GM12865 (cell line): ENCODE data around the gene GNG4.
"Not testable (repeated sequence)": the region's sequence is repeated elsewhere in the genome, so short reads cannot be mapped to it uniquely, and the experiment has no call there.

Experiments used
- DNase-seq: peaks from one replicate; pipeline ENCODE4 v3.0.0; 2010; ENCODE audit warnings: low read depth
- H3K4me3 ChIP-seq: 2 replicates; pipeline ENCODE4 v1.5.1; 2011; ENCODE audit warnings: mild to moderate bottlenecking, low read depth, low read length, control low read depth
- CTCF ChIP-seq: IDR thresholded peaks from 2 replicates; pipeline ENCODE4 v1.5.1; 2011; ENCODE audit warnings: low read length, control low read depth, low read depth, inconsistent platforms; ENCODE audit not compliant: insufficient read depth; ENCODE audit errors: missing control alignments

Gene GNG4

DNA sequence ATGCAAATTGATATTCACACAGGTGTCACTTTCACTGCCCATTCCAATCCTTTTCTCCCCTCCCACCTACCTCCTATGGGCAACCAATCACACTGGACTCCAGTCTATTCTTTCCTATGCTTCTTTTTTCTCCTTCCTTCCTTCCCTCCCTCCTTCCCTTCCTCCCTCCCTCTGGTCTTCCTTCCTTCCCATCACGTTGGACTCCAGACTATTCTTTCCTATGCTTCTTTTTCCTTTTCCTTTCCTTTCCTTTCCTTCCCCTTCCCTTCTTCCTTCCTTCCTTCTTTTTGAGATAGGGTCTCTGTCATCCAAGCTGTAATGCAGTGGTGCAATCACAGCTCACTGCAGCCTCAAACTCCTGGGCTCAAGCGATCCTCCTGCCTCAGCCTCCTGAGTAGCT is 64.6 kb downstream of the GNG4 start:
- TF ChIP-seq CTCF = no peak
- H3K4me3 ChIP-seq = no peak overlapping the region
- DNase-seq = no peak

GRCh38 chr1:235583511-235584001 is 66.0 kb downstream of the GNG4 start:
- H3K4me3 ChIP-seq = no peak overlapping the region
- no peak for DNase-seq
- TF ChIP-seq CTCF = no peak

DNA sequence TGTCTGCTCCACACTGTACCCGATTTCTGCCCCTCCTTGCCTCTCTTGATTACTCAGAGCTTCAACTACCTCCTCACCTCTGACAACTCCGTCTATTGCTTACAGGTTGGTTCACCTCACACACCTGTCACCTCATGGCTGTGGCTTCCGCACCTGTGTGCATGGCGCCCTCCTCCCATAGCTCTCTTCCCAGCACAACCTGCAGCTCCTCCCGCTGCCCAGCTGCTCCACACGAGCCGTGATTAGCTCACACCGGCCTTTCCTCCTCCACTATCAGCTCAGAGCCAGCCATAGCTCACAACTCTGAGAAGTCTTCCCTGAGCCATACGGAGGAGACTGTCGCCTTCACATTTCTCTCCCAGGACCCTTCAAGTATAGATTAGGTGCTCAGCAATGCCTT is 67.5 kb downstream of the GNG4 start:
- H3K4me3 ChIP-seq = no peak overlapping the region
- no peak for DNase-seq
- no peak for TF ChIP-seq CTCF

DNA sequence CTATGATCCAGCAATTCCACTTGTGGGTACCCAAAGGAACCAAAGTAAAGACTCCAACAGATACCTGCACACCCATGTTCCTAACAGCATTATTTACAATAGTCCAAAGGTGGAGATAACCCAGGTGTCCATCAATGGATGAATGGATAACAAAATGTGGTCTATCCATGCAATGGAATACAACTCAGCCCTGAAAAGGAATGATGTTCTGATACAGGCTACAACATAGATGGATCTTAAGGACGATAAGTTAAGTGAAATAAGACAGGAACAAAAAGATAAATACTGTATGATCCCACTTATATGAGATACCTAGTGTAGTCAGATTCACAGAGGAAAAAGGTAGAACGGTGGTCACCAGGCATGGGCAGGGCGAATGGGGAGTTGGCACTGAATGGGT is 69.7 kb downstream of the GNG4 start:
- H3K4me3 ChIP-seq = no peak overlapping the region
- no peak for TF ChIP-seq CTCF
- no peak for DNase-seq

- no peak for DNase-seq
- no peak overlapping the region for H3K4me3 ChIP-seq
- TF ChIP-seq CTCF = no peak
Measured at GRCh38 chr1:235575597-235575996, 74.0 kb downstream of the GNG4 start.

DNA sequence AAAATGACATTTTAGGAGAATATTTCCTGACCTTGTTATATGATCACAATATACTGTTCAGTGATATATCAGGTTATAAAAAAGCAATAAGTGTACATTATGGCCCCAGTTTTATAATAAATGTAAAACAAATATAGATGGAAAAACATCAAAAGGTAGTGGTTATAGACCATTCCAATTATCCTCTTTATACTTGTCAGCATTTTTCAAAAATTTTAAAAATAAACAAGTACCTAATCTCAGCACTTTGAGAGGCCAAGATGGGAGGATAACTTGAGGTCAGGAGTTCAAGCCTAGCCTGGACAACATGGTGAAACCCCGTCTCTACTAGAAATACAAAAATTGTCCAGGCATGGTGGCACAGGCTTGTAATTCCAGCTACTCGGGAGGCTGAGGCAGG is 75.7 kb downstream of the GNG4 start:
- H3K4me3 ChIP-seq = no peak overlapping the region
- TF ChIP-seq CTCF = no peak

DNA sequence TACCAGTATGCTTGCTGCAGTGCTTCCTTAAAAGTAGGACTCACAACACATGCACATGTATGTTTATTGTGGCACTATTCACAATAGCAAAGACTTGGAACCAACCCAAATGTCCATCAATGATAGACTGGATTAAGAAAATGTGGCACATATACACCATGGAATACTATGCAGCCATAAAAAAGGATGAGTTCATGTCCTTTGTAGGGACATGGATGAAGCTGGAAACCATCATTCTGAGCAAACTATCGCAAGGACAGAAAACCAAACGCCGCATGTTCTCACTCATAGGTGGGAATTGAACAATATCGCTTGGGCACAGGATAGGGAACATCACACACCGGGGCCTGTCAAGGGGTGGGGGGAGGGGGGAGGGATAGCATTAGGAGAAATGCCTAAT is 76.6 kb downstream of the GNG4 start:
- not testable (repeated sequence) for DNase-seq, H3K4me3 ChIP-seq

More for the DNA sequence above, 75.7 kb downstream of the GNG4 start:
- no peak for DNase-seq

GRCh38 chr1:235571482-235571881 is 78.1 kb downstream of the GNG4 start:
- TF ChIP-seq CTCF = no peak
- H3K4me3 ChIP-seq = no peak overlapping the region
- DNase-seq = no peak
